NCI-H526 (cell line): ENCODE measurements around the gene PCDH1.
A peak's percentile ranks its signal among the peaks of the same experiment; 100 is the strongest.
"Not testable (repeated sequence)": the region's sequence is repeated elsewhere in the genome, so short reads cannot be mapped to it uniquely, and the experiment has no call there.

Source experiments
- DNase-seq, 2 experiments: peaks; one replicate each; lab custom pipeline; 2025; lab: John Stamatoyannopoulos, UW

The PCDH1 gene

GRCh38 chr5:141878186-141878710 lies at the start of gene PCDH1:
Gene PCDH1, minus strand, starts transcription at chr5:141878410. Its CDS starts 148 bp downstream, at chr5:141878262.
- DNase-seq, result peak in 1 of 2 experiments; percentile 84

- no peak for DNase-seq
Observed at GRCh38 chr5:141926434-141926833, 48.2 kb upstream of the PCDH1 start.

GRCh38 chr5:141923448-141924313 lies 45.5 kb upstream of the PCDH1 start, which contains the start of gene DELE1:
Gene DELE1, plus strand, starts transcription at chr5:141923871. Its CDS starts 71 bp downstream, at chr5:141923942.
- DNase-seq, result peak; percentile 89 to 96

GRCh38 chr5:141922827-141923447 lies 44.7 kb upstream of the PCDH1 start:
- DNase-seq, result not testable (repeated sequence)

GRCh38 chr5:141920771-141921170 lies 42.6 kb upstream of the PCDH1 start:
- no peak for DNase-seq

- DNase-seq, result no peak
Observed at GRCh38 chr5:141919218-141920119, 41.3 kb upstream of the PCDH1 start.

GRCh38 chr5:141917760-141918159 lies 39.5 kb upstream of the PCDH1 start:
- DNase-seq, result no peak

- DNase-seq, result no peak
Observed at GRCh38 chr5:141916522-141916921, 38.3 kb upstream of the PCDH1 start.

GRCh38 chr5:141915881-141916336 lies 37.7 kb upstream of the PCDH1 start:
- DNase-seq, result no peak

- DNase-seq, result no peak
Observed at GRCh38 chr5:141914797-141915196, 36.6 kb upstream of the PCDH1 start.

- DNase-seq, result peak in 1 of 2 experiments; percentile 66
Observed at GRCh38 chr5:141914199-141914743, 36.1 kb upstream of the PCDH1 start.

- DNase-seq, result no peak
Observed at GRCh38 chr5:141913560-141914198, 35.5 kb upstream of the PCDH1 start.

GRCh38 chr5:141910271-141910673 lies 32.1 kb upstream of the PCDH1 start:
- no peak for DNase-seq

- no peak for DNase-seq
Observed at GRCh38 chr5:141909212-141909611, 31.0 kb upstream of the PCDH1 start.

- DNase-seq, result no peak
Observed at GRCh38 chr5:141908796-141909195, 30.6 kb upstream of the PCDH1 start.

GRCh38 chr5:141906972-141907371 lies 28.8 kb upstream of the PCDH1 start:
- DNase-seq, result no peak

- no peak for DNase-seq
Observed at GRCh38 chr5:141906517-141906916, 28.3 kb upstream of the PCDH1 start.

- DNase-seq, result no peak
Observed at GRCh38 chr5:141904551-141904950, 26.3 kb upstream of the PCDH1 start.

- no peak for DNase-seq
Observed at GRCh38 chr5:141903261-141903660, 25.1 kb upstream of the PCDH1 start.

GRCh38 chr5:141902015-141902814 lies 24.0 kb upstream of the PCDH1 start:
- no peak for DNase-seq
